Spleen (tissue), 11 donors: ENCODE results near the gene ZFP14. TPM values are rescaled to one million over a fixed set of nuclear protein-coding genes. Genes with fewer than 3 reads are reported as not detected.
A peak's percentile ranks its signal among the peaks of the same experiment; 100 is the strongest.
"Not testable (repeated sequence)": the region's sequence is repeated elsewhere in the genome, so short reads cannot be mapped to it uniquely, and the experiment has no call there.

Experiments used
- DNase-seq: peaks from one replicate; pipeline ENCODE4 v3.0.0-alpha.2; 2020
- H3K27ac ChIP-seq, 8 donors: fragments of 200-600 bp; sonication (generic) in 7 of 8; 1 replicate in 4 of 8; 2 replicates in 4 of 8; pipeline versions ENCODE4 v1.5.0 to v1.8.0; 2016 to 2021; ENCODE audit warnings: inconsistent platforms in 4 of 8, mild to moderate bottlenecking in 4 of 8, moderate library complexity in 1 of 8
- H3K27me3 ChIP-seq, 7 donors: fragments of 200-600 bp; sonication (generic) in 6 of 7; replicated peaks in 1 of 7; 1 replicate in 4 of 7; 2 replicates in 3 of 7; pipeline versions ENCODE4 v1.5.0 to v1.8.0; 2016 to 2021; ENCODE audit warnings: inconsistent platforms in 3 of 7, mild to moderate bottlenecking in 1 of 7
- H3K36me3 ChIP-seq, 6 donors: fragments of 200-600 bp; sonication (generic) in 5 of 6; 1 replicate in 4 of 6; 2 replicates in 2 of 6; pipeline versions ENCODE4 v1.5.0 to v1.8.0; 2016 to 2021; ENCODE audit warnings: inconsistent platforms in 2 of 6
- H3K4me1 ChIP-seq, 6 donors: fragments of 200-600 bp; sonication (generic) in 5 of 6; 1 replicate in 3 of 6; 2 replicates in 3 of 6; pipeline versions ENCODE4 v1.5.0 to v1.8.0; 2016 to 2021; ENCODE audit warnings: inconsistent platforms in 3 of 6
- H3K4me3 ChIP-seq, 8 donors: fragments of 200-600 bp; sonication (generic) in 7 of 8; 1 replicate in 4 of 8; 2 replicates in 4 of 8; pipeline versions ENCODE4 v1.5.0 to v1.8.0; 2016 to 2021; ENCODE audit warnings: inconsistent platforms in 4 of 8, mild to moderate bottlenecking in 4 of 8, moderate library complexity in 2 of 8
- H3K9me3 ChIP-seq, 8 donors: fragments of 200-600 bp; sonication (generic) in 7 of 8; 1 replicate in 4 of 8; 2 replicates in 4 of 8; pipeline versions ENCODE4 v1.5.0 to v1.8.0; 2016 to 2021; ENCODE audit warnings: inconsistent platforms in 4 of 8
- CTCF ChIP-seq, 11 experiments: fragments of 200-600 bp in 7 of 11; fragments of 450-650 bp in 4 of 11; sonication (generic) in 4 of 11; IDR thresholded peaks in 8 of 11; conservative IDR thresholded peaks in 3 of 11; 1 replicate in 7 of 11; 2 replicates in 4 of 11; pipeline versions ENCODE4 v1.4.0 to v1.8.0; 2016 to 2021; ENCODE audit warnings: antibody characterized with exemption in 11 of 11, inconsistent platforms in 4 of 11, mild to moderate bottlenecking in 1 of 11
- POLR2A ChIP-seq, 3 donors: fragments of 450-650 bp; IDR thresholded peaks; one replicate each; pipeline ENCODE4 v1.5.1; 2017; ENCODE audit warnings: antibody characterized with exemption in 3 of 3, mild to moderate bottlenecking in 1 of 3
- POLR2AphosphoS5 ChIP-seq, 3 donors: sonication (generic); formaldehyde crosslinking; IDR thresholded peaks; one replicate each; pipeline ENCODE4 v1.5.1; 2017; ENCODE audit warnings: antibody characterized with exemption in 3 of 3
- WGBS, 5 donors: extraction: QIAGEN DNeasy Blood & Tissue Kit in 3 of 5; methylation state at CpG; one replicate each; pipeline versions ENCODE4 v1.1.5 to v1.1.7; 2013 to 2018; 5-methylcytosine and 5-hydroxymethylcytosine counted together
- intact Hi-C: fragments of 100-400 bp; cut with DNase I; formaldehyde crosslinking; loops from one replicate; pipeline ENCODE4 v1.15.0; 2023; ENCODE audit warnings: low total_unique reads
- polyA plus RNA-seq, 3 donors: library from polyadenylated mRNA; stranded (reverse); fragments of 200-250 nt; gene quantifications; one replicate each; pipeline ENCODE4 v1.2.1, GENCODE V29; 2013
- total RNA-seq, 7 donors: library from RNA; depleted of rRNA in 3 of 7; stranded (reverse); fragments of >200 nt in 3 of 7; fragmentation: NEBNext Ultra II Directional in 4 of 7; extraction: Animal tissue kit (Norgen Biotek cat#: 25700) in 4 of 7; gene quantifications; one replicate each; pipeline versions ENCODE4 v1.1.0 to v1.2.1, GENCODE V29; 2016 to 2021
- donor health status: healthy with polysubstance abuse.
- donor health status: DM: no; HTN: no; CAD: no; lungs with moderate emphysema.
- donor health status: DM: no; HTN: no; CAD: no.
- donor health status: Bipolar disorder and iron deficiency.
- donor health status: healthy.
- donor health status: DM: no; HTN: no; CAD: no.
- donor health status: DM: yes; HTN: yes; CAD: no.

Gene ZFP14
- total and polyA plus RNA-seq, 10 donors: 2.0 to 14.5 (median 9.6) TPM

- TF ChIP-seq POLR2AphosphoS5 (IDR thresholded peaks at IDR 0.05): peak; percentile 70 to 84 (median 77)
- TF ChIP-seq CTCF (IDR thresholded peaks at IDR 0.05 in 8 of 11, conservative IDR thresholded peaks at IDR 0.05 in 3 of 11): peak in 3 of 11 experiments; percentile 15 to 32 (median 31)
- TF ChIP-seq POLR2A (IDR thresholded peaks at IDR 0.05): no peak
- intact Hi-C loops: no loop called here
- peak; percentile 85 for DNase-seq
Measured at GRCh38 chr19:36331353-36332228, 47.4 kb downstream of the ZFP14 start.

GRCh38 chr19:36330216-36330615 is 48.8 kb downstream of the ZFP14 start:
- Histone ChIP-seq H3K9me3 (peaks cover 0 to 100% (median 67%) of the 10 kb centered on the region in 8 donors), H3K27ac (no peak overlapping the region), H3K36me3 (peaks cover 0 to 52% (median 28%) of the 10 kb centered on the region in 6 donors), H3K27me3 (no peaks in the 10 kb centered on the region), H3K4me3 (peak overlapping the region in 1 of 8 donors; percentile 87), H3K4me1 (peaks cover 3 to 21% (median 13%) of the 10 kb centered on the region in 6 donors)
- DNase-seq: no peak
- TF ChIP-seq CTCF (IDR thresholded peaks at IDR 0.05 in 8 of 11, conservative IDR thresholded peaks at IDR 0.05 in 3 of 11): no peak
- TF ChIP-seq POLR2A (IDR thresholded peaks at IDR 0.05): no peak
- TF ChIP-seq POLR2AphosphoS5 (IDR thresholded peaks at IDR 0.05): no peak
- 82 to 92% (median 92%) methylated on average over 18 to 19 of the region's 19 CpGs for WGBS, 5 donors
- intact Hi-C loops: no loop called here

More at GRCh38 chr19:36331353-36332228, 47.4 kb downstream of the ZFP14 start:
- Histone ChIP-seq H3K4me1 (peaks cover 3 to 21% (median 13%) of the 10 kb centered on the region in 6 donors), H3K27ac (peak overlapping the region in 6 of 8 donors; percentile 55 to 77 (median 73)), H3K36me3 (peaks cover 0 to 49% (median 16%) of the 10 kb centered on the region in 6 donors), H3K4me3 (peak overlapping the region; percentile 62 to 89 (median 80)), H3K27me3 (no peaks in the 10 kb centered on the region), H3K9me3 (peaks cover 0 to 100% (median 71%) of the 10 kb centered on the region in 8 donors)
- 2 to 4% (median 2%) methylated on average over 31 to 43 of the region's 43 CpGs for WGBS, 5 donors

GRCh38 chr19:36329534-36329933 is 49.5 kb downstream of the ZFP14 start:
- H3K4me1 ChIP-seq: peaks cover 3 to 21% (median 13%) of the 10 kb centered on the region in 6 donors
- DNase-seq, H3K27me3 ChIP-seq, intact Hi-C loops, H3K27ac ChIP-seq, H3K4me3 ChIP-seq: not testable (repeated sequence)
- H3K9me3 ChIP-seq: peaks cover 0 to 100% (median 64%) of the 10 kb centered on the region in 8 donors
- H3K36me3 ChIP-seq: peaks cover 0 to 58% (median 31%) of the 10 kb centered on the region in 6 donors
- 89 to 97% (median 95%) methylated on average over 16 of the region's 16 CpGs for WGBS, 5 donors

GRCh38 chr19:36326649-36327048 is 52.4 kb downstream of the ZFP14 start:
- H3K27ac ChIP-seq, DNase-seq, intact Hi-C loops, H3K27me3 ChIP-seq, H3K4me3 ChIP-seq: not testable (repeated sequence)
- WGBS, 5 donors: 89 to 98% (median 95%) methylated on average over 10 of the region's 10 CpGs
- Histone ChIP-seq H3K36me3 (peaks cover 0 to 64% (median 31%) of the 10 kb centered on the region in 6 donors), H3K4me1 (peaks cover 0 to 13% (median 8%) of the 10 kb centered on the region in 6 donors), H3K9me3 (peaks cover 0 to 90% (median 50%) of the 10 kb centered on the region in 8 donors)

GRCh38 chr19:36315164-36315563 is 63.8 kb downstream of the ZFP14 start:
- intact Hi-C loops, H3K9me3 ChIP-seq, DNase-seq, H3K27me3 ChIP-seq, H3K4me1 ChIP-seq, H3K27ac ChIP-seq, H3K4me3 ChIP-seq: not testable (repeated sequence)
- 60 to 67% methylated on average over 1 of the region's 1 CpG; no CpG with 5 or more reads in 3 of the 5 donors for WGBS, 5 donors
- H3K36me3 ChIP-seq: peaks cover 0 to 32% (median 2%) of the 10 kb centered on the region in 6 donors

- peaks cover 0 to 21% (median 1%) of the 10 kb centered on the region in 6 donors for H3K36me3 ChIP-seq
- WGBS, 5 donors: 95 to 99% (median 97%) methylated on average over 3 to 5 of the region's 5 CpGs; no CpG with 5 or more reads in 2 of the 5 donors
- intact Hi-C loops, H3K27me3 ChIP-seq, H3K4me1 ChIP-seq, DNase-seq, H3K9me3 ChIP-seq, H3K4me3 ChIP-seq, H3K27ac ChIP-seq: not testable (repeated sequence)
Measured at GRCh38 chr19:36314053-36314452, 64.9 kb downstream of the ZFP14 start.

- H3K27ac ChIP-seq, DNase-seq, intact Hi-C loops, H3K4me3 ChIP-seq, H3K4me1 ChIP-seq, H3K36me3 ChIP-seq, H3K27me3 ChIP-seq, H3K9me3 ChIP-seq: not testable (repeated sequence)
- WGBS, 5 donors: 93 to 100% (median 96%) methylated on average over 2 to 16 of the region's 26 CpGs
Measured at GRCh38 chr19:36311098-36311760, 67.8 kb downstream of the ZFP14 start.

GRCh38 chr19:36310416-36310990 is 68.5 kb downstream of the ZFP14 start:
- H3K4me3 ChIP-seq, H3K27ac ChIP-seq, H3K9me3 ChIP-seq, H3K4me1 ChIP-seq, H3K36me3 ChIP-seq, DNase-seq, H3K27me3 ChIP-seq, intact Hi-C loops: not testable (repeated sequence)
- WGBS, 5 donors: 88 to 98% (median 88%) methylated on average over 1 to 5 of the region's 5 CpGs
